Measurements from ENCODE around the gene KCMF1. TPM values are rescaled to one million over a fixed set of nuclear protein-coding genes. Genes with fewer than 3 reads are reported as not detected.

KCMF1 gene
- total and polyA plus RNA-seq, 2 of the 13 experiments (the other 11 are each of a cell fraction or from before 2014, with no cell fraction given) = 62.1 to 116 TPM

- TF ChIP-seq ETS1 (CRISPR knock-in tag; IDR thresholded peaks at IDR 0.05) (no peak), PITX1 (CRISPR knock-in tag; IDR thresholded peaks at IDR 0.05) (peak; percentile 30; the same call in 1 of the 2 replicates), ZNF121 (CRISPR knock-in tag; IDR thresholded peaks at IDR 0.05) (peak; percentile 99), ZHX2 (IDR thresholded peaks at IDR 0.05; ENCODE audit: low read depth) (no peak), ZHX2 (CRISPR knock-in tag; IDR thresholded peaks at IDR 0.05; ENCODE audit: borderline replicate concordance) (no peak), BCL6 (CRISPR knock-in tag; IDR thresholded peaks at IDR 0.05) (peak; percentile 90), NFE2L2 (IDR thresholded peaks at IDR 0.05; ENCODE audit: low read length) (peak; percentile 37; the same call in 1 of the 2 replicates), ISL2 (CRISPR knock-in tag; IDR thresholded peaks at IDR 0.05) (peak; percentile 14; the same call in 1 of the 2 replicates), ZFY (CRISPR knock-in tag; IDR thresholded peaks at IDR 0.05) (peak; percentile 20; the same call in 1 of the 2 replicates), FOXA1 (IDR thresholded peaks at IDR 0.05) (no peak), FOXA1 (CRISPR knock-in tag; IDR thresholded peaks at IDR 0.05) (peak; percentile 20; the same call in 1 of the 2 replicates)
- TF ChIP-seq, protein P1, sequence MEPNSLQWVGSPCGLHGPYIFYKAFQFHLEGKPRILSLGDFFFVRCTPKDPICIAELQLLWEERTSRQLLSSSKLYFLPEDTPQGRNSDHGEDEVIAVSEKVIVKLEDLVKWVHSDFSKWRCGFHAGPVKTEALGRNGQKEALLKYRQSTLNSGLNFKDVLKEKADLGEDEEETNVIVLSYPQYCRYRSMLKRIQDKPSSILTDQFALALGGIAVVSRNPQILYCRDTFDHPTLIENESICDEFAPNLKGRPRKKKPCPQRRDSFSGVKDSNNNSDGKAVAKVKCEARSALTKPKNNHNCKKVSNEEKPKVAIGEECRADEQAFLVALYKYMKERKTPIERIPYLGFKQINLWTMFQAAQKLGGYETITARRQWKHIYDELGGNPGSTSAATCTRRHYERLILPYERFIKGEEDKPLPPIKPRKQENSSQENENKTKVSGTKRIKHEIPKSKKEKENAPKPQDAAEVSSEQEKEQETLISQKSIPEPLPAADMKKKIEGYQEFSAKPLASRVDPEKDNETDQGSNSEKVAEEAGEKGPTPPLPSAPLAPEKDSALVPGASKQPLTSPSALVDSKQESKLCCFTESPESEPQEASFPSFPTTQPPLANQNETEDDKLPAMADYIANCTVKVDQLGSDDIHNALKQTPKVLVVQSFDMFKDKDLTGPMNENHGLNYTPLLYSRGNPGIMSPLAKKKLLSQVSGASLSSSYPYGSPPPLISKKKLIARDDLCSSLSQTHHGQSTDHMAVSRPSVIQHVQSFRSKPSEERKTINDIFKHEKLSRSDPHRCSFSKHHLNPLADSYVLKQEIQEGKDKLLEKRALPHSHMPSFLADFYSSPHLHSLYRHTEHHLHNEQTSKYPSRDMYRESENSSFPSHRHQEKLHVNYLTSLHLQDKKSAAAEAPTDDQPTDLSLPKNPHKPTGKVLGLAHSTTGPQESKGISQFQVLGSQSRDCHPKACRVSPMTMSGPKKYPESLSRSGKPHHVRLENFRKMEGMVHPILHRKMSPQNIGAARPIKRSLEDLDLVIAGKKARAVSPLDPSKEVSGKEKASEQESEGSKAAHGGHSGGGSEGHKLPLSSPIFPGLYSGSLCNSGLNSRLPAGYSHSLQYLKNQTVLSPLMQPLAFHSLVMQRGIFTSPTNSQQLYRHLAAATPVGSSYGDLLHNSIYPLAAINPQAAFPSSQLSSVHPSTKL (CRISPR knock-in tag; IDR thresholded peaks at IDR 0.05) = peak; percentile 33
- TF ChIP-seq, protein P2, sequence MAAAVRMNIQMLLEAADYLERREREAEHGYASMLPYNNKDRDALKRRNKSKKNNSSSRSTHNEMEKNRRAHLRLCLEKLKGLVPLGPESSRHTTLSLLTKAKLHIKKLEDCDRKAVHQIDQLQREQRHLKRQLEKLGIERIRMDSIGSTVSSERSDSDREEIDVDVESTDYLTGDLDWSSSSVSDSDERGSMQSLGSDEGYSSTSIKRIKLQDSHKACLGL (CRISPR knock-in tag; IDR thresholded peaks at IDR 0.05) = no peak
Observed at GRCh38 chr2:84964406-84965191, 6.4 kb upstream of the KCMF1 start (continued).
